GM19351 (cell line): ENCODE measurements around the gene TMEM229B.

ENCODE experiments used
- ATAC-seq: cut with Tn5 transposase; IDR thresholded peaks from one replicate; pipeline ENCODE4 v1.9.1; 2021; ENCODE audit warnings: mild to moderate bottlenecking, moderate library complexity; ENCODE audit not compliant: unreplicated experiment

TMEM229B gene

DNA sequence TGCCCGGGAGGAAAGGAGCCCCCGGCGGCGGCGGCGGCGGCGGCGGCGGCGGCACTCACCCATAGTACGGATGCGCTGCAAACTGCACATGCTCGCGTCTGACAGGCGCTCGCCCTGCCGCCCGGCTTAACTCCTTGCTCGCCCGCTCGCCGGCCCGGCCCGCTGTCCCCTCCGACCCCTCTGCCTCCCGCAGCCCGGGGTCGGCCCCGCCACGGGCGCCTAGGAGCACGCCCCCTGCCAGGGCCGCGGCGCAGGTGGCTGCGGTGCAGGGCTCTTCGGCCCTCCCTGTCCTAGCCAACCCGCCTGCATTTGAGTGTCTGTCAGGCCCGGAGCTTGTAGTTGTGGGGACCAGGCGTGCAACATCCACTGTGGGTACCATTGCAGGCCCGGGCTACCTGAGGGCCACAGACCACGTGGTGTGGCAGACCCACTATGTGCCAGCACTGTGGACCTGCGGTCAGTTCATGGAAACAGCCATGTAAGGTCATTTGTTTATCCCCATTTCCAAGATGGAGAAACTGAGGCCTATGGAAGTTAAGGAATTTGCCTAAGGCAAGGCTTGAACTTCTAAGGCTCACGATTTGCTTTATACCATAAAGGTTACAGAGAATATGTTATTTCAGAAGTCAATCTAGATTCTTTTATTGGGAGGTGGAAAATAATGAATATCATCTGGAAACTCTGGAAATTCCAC lies 27.0 kb upstream of the TMEM229B start:
- ATAC-seq: peak; percentile 72

DNA sequence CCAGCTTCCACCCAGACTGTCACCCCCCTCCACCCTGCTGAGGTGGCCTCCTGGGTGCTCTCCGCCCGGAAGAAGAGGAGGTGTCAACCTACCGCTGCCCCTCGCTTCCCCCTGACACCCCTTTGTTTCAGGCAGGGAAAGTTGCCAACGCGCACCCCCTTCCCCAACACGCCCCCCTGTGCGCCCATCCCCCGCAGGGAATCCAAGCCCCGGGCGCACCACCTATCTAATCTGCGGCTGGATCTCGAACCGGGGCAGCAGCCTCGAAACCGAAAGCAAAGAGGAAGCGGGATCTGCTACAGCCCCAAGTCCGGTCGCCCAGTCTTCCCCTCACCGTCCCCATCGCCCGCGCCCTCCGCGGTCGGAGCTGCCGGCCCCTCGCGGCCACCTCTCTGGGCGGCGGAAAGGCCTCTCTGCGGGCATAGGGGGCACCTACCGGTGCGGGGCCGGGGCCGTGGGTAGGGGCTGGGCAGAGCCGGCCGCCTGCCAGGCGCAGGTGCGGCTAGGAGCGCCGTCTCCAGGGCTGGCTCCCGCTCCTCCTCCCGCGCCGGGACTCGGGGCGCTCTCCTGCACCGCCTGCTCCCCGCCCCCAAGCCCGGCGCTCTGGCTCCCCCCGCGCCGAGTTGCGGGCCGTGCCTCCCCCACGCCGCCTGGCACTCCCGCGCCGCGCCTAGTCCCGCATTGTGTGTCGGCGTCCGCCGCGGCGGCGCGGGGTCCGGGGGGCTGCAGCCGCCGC lies 26.3 kb upstream of the TMEM229B start:
- ATAC-seq: peak; percentile 42

DNA sequence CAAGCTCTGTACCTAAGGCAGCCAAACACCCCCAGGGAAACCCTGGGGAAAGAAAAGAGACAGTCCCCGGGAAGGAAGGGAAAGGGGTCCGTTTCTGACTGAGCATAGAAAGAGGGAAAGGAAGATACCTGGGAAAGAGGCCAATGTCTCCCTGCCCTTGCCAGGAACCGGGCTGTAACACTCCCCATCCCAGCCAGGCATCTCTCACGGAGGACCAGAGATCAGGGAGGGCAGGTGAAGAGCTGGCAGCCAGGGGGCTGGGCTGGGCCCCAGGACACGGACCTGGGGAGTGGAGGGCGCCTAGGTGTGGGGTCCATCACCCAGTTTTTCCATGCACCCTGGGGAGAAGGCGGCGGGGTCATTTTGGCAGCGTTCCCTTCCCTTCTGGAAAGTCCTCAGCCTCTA lies 25.7 kb upstream of the TMEM229B start:
- no peak for ATAC-seq

DNA sequence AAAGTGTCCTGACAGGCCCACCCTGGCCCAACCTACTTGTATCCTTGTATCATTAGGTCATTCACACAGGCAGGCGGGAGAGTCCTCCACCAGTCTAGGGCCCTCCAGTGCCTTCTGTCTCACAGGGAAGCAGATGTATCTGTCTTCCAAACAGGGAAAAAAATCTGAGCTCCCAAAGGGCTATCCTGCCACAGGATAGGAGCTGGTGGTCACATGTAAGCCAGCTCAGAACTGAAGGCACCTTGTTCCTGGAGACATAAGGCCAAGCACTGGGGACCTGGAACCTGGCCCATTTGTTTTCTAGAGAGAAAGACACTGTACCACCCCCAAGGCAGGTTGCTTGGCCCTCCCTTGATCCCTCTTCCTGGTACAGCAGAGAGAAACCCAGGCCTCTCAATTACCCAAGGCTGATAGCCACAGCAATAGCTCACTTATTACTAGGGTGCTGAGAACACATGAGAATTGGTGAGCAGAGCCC lies 25.1 kb upstream of the TMEM229B start:
- no peak for ATAC-seq

DNA sequence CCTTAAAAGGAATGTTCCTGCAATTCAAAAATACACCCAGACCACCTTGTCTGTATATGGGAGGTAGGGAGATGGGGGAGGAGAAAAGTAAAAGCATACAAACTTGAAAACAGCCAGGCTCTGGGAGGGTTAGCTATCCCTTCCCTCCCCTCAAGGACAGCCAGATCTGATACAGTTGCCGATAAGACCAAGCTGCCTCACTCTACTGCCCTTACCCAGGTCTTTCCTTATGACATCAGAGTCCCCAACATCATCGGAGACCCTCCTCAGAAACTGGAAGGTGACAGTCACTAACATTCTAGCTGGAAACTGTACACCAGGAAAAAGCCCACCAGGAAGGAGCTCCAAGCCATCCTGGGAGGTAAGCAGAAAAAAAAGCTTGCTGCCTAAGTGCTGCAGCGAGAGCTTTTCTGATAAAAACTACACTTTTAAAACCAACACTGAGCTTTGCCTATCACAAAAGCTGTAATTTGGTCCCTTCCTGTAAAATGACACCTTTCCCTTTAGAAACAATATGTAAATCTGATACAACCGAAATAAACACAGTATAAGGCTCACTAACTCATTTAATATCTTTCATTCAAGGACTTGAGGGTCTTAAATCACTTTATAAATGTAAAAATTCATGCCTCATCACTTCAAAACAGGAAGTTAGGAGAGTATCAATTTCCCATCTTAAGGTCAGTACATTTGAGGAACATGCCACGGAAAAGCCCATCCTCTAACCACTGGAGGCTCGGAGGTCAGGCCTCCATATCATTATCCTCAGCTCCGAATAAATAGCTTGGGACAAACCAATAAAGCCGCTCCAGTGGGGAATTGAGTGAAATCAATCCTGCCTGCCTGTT lies 24.2 kb upstream of the TMEM229B start:
- no peak for ATAC-seq

DNA sequence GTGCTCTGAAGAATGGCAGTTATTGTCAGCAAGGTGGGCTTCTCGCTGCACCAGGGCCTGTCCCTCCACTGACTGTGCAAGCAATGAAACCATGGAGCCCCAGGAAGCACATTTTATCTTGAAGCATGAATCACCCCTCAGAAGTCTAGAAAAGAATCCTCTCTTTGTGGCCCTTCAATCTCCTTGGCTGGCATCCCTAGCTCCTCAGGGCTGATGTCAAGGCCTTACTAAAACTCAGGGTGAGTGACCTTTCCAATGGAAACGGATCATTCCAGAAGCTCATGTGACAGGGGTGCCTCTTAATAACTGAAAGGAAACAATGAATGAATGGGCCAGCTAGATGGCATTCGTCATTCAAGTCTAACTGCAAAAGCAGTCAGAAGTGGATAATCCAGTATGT lies 22.3 kb upstream of the TMEM229B start:
- ATAC-seq: no peak

DNA sequence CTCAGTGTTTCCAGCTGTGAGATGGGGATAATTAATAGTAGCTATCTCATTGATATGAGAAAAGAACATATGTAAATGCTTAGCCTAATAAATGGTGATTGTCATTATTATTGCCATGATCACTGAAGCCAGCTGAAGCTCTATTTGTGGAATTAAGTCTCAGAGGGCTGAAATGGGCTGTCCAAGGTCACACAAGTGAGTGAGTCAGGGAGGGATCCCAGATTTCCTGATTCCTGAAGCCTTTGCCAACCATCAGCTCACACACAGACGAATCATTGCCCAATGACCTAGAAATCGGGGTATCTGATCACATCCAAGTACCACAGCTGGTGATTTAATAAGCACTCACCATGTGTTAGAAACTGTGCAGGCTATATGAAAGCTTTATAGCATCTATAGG lies 21.6 kb upstream of the TMEM229B start:
- ATAC-seq: no peak

DNA sequence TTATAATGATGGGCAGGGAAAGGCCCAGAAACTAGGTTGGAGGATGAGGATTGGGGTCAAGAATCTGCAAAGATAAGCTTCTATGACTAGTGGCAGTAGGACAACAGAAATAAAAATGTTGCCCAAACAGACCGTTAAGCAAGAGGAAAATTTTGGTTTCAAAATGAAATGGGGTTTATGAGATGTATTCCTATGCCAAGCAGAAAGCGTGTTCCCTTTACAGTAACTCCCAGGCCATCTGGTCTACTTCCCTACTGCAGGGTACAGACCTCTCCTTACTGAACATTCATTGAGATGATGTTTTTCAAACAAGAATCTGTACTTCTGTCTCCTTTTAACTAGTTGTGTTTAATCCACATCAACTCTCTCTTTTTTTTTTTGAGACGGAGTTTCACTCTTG lies 20.4 kb upstream of the TMEM229B start:
- no peak for ATAC-seq

DNA sequence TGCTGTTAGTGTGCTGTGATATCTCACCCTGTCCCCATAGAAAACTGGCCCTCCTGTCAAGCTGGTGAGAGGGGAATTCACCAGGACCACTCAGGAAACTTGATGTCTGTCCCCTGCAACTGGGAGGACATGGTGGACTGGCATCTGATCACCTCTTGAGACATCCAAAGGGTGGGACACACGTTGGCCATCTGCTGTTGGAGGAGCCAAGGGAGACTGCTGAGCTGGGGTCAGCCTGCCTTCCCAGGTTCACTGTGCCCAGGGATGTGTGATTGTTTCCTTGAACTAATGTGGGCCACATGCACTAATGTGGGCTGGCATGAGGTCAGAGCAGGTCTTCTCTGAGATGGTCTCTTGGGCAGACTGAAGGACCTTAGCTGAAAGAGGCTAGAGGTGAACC lies 16.7 kb upstream of the TMEM229B start:
- no peak for ATAC-seq

DNA sequence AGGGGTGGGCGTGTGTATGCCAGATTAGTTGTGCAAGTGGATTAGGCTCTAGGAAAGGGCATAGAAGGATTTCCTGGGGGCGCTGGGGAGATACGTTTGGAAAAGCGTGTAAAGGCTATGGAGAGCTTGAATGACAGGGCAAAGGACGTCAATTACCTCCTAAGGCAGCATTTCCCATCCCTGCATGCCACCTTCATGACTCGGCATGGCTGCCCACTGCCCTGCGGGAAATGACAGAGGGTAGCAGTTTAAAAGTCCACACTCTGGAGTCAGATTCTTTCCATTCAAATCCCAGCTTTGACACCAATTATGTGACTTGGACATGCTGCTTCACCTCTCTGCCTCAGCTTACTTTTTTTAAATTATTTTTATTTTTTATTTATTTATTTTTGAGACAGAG lies 14.8 kb upstream of the TMEM229B start:
- no peak for ATAC-seq

DNA sequence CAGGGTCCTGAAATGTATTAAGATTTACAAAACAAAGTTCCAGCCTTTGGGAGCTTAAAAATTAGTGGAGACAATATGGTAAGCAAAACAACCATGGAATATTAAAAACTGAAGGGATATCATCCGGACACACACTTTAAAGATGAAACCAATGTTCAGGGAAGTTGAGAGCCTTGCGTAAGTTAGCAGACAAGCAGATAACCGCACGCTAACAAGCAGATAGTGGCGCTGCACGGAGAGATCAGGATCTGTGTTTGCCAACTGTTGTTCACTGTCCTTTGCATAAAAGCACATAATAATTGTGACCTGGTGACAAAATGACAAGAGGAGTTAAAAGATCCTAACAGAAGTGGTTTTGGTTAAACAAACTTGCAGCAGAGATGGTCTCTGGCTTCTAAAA lies 14.3 kb upstream of the TMEM229B start:
- ATAC-seq: no peak

DNA sequence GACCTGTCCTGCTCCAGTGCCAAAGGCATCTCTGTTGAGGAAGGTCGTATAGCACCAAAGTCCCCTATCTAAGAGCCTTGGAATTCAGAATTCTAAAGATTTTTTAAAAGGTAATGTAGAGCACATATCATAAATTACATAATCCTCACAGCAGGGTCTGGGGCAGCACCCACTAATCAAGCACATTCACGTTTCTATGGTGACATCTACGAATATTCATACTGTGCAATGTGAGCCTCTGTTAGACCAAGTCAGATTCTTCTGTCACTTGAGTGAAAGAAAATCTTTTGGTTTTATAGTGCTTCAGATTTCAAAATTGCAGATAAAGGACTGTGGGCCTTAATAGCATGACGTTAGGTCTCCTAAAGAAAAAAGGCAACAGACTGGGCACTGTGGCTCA lies 13.1 kb upstream of the TMEM229B start:
- ATAC-seq: no peak

DNA sequence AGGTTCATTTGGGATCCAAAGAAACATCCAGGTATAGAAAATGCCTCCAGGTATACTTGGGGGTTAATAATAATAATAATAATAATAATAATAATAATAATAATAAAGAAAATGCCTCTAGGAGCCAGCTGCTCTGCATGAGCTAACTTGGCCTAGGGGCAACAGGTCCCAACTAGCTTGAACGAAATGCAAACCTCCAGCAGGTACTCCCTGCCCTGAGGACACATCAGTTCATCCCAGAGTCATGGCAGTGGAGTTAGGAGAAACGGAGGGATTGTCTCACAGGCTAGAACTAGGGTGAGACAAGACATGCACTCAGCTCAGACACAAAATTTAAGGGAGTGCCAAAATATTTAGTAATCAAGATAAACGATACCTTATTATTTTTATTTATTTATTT lies 12.5 kb upstream of the TMEM229B start:
- ATAC-seq: no peak

DNA sequence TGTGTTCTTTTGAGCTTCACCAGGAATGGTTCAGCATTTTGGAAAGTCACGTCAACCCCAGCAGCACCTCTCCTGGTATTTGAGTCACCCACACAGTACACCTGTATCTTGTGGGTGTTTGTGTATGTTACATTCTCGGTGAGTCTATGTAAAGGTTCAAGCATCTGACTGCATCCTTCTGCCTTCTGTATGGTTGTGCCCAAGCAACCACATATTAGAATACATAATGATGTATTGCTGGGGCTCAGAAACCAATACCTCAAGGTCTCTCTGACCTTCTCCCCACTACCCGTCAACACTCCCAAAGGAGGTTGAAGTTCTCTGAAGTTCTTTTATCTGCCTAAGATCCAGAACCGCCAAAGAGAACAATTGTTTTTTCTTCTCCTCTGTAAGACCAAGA lies 9.2 kb upstream of the TMEM229B start:
- no peak for ATAC-seq

DNA sequence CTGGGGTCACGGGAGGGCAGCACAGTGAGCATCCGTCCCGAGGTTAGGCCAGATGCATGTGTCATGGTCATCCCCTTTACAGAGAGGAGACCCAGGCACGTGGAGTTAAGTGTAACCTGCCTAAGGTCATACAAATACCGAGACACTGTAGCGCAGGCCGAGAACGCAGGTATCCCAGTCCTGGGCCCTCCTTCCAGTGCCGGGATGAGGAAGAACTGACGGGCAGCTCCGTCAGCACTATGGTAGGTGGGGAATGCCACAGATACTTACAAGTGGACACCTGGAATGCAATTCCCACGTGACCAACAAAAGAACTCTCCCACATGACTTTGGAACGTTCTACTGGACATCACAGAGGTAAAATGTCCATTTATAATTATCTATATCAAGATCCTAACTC lies 8.7 kb upstream of the TMEM229B start:
- ATAC-seq: no peak

DNA sequence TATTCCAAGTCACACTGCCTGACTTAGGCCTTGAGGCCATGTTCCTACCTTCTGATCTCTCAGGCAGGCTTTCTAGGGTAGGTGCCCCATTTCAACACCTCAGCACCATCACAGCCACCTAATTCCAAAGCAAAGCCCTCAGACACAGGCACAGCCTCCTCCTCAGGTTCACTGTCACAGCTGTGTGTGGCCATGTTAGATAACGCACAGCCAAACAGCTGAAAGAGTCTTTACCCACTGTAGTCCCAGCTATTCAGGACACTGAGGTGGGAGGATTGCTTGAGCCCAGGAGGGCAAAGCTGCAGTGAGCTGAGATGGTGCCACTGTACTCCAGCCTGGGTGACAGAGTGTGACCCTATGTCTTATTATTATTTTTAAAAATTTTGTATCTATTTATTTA lies 7.3 kb upstream of the TMEM229B start:
- no peak for ATAC-seq

DNA sequence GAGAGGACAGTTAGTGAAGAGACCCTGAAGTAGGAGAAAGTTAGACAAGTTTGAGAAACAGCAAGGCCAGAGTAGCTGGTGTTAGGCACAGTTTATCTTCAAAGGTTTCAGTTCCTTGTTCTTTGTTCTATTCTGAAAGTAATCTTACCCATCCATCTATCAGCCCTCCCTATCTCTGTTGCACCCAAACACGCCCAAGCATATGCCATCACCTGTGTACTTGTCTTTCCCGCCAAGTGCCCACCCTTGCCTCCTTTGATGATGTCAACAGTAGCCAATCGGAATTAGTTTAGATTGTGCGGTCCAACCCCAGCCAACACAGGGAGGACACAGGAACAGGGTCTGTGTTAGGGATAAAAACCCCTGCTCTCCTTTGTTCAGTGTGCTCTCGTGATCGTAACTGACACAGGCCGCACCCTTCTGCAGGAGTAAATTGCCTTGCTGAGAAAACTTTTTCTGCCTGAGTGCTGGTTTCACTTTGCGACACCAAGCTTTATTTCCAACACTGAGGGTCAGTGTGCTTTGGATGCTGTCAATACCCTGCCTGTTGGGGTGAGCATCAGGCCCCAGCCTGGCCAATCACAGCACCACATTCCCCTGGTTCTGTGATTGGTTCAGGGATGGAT lies 4.7 kb upstream of the TMEM229B start:
- ATAC-seq: peak; percentile 36

DNA sequence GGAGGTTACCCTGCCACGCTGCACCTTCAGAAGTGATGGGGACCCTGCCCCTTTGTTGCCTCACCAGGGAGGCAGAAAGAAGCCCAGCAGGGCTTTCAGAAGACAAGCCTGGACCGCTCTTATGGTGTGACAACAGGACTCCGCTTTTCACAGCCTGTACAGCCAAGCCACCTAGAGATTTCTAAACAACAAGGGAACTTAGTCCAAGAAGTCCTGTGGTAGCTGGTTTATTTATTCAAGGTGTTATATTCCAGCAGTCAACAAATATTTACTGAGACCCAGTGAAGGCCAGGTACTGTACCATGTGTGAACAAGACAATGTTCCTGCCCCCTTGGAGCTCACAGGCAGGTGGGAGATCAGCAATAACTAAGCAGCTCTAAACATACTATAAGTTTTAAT lies 4.0 kb upstream of the TMEM229B start:
- ATAC-seq: no peak

DNA sequence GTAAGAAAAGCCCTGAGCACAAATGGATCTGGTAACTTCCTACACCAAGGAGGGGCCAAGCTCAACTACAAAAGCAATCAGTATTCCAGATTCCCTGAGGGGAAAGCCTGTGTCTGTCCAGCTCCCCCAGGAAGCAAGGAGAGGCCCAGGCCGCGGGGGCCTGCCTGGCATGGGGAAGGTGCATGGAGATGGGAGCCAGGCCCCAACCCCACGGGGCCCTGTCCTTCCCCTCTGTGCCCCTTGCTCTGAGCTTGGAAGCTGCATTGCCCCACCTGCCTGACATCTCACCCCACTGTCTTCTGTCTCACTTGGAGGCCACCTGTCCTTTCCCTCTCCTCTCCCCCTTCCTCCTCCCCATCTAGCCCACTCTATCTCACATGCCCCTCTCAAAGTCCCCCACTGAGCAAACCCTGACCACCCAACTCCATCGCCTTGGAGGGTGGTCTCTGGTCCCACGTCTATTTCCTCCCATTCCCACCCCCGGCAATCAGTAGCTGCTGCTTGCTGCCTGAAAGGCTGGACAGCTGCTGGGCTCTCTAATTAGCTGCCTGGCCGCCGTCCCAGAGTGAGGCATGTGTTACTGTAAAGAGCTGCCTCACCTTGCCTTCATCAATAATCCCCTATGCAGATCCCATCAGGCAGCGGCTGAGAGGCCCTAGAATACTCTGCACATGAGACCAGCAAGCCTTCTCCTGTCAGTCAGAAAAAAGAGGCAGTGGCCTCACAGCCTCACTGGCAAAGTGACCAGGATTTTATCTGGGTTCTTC lies 3.4 kb upstream of the TMEM229B start:
- ATAC-seq: no peak

DNA sequence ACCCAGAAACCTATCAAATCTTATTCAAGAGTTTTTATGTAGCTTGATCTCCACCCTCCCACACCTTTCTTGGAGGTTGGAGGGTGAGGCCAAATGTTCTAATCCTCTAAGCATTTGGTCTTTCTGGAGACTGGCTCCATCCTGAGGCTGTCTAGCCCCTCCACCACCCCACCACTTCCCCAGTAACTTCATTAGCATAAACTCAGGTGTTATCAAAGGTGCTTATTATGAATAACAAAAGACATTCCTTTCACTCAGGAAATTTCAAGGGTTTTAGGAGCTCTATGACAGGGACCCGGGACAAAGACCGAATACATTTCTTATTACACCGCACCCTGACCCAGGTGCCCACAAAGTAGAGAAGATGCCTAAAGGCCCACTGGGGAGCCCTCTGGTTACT lies 2.8 kb upstream of the TMEM229B start:
- ATAC-seq: no peak

DNA sequence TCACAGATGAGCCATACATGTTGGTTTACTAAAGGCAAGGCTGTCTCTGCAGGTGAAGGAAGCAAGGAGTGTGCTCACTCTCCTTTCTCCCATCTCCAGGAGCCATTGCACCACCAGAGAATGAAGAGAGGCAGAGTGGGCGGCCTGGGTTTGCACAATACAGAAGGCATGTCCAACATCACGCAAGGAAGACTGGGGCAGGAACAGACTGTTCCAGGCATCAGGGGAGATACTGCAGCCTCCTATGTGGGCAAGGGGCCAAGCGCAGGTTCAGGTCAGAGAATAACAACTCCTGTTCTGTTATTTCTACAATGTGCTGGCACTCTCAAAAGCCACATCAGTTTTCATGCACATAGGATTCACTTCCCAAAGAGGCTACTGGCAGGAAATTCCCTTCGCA lies 1.7 kb upstream of the TMEM229B start:
- no peak for ATAC-seq
